DMS114 treated with DMSO at 0.1 percent for 48 hours (cell line): Measurements from ENCODE around the gene VPS37B.
"Not testable (repeated sequence)": the region's sequence is repeated elsewhere in the genome, so short reads cannot be mapped to it uniquely, and the experiment has no call there.

Source experiments
- DNase-seq: peaks from one replicate; lab custom pipeline; 2025; ENCODE audit not compliant: unreplicated experiment; lab: John Stamatoyannopoulos, UW

VPS37B gene, protein sequence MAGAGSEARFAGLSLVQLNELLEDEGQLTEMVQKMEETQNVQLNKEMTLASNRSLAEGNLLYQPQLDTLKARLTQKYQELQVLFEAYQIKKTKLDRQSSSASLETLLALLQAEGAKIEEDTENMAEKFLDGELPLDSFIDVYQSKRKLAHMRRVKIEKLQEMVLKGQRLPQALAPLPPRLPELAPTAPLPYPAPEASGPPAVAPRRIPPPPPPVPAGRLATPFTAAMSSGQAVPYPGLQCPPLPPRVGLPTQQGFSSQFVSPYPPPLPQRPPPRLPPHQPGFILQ

DNA sequence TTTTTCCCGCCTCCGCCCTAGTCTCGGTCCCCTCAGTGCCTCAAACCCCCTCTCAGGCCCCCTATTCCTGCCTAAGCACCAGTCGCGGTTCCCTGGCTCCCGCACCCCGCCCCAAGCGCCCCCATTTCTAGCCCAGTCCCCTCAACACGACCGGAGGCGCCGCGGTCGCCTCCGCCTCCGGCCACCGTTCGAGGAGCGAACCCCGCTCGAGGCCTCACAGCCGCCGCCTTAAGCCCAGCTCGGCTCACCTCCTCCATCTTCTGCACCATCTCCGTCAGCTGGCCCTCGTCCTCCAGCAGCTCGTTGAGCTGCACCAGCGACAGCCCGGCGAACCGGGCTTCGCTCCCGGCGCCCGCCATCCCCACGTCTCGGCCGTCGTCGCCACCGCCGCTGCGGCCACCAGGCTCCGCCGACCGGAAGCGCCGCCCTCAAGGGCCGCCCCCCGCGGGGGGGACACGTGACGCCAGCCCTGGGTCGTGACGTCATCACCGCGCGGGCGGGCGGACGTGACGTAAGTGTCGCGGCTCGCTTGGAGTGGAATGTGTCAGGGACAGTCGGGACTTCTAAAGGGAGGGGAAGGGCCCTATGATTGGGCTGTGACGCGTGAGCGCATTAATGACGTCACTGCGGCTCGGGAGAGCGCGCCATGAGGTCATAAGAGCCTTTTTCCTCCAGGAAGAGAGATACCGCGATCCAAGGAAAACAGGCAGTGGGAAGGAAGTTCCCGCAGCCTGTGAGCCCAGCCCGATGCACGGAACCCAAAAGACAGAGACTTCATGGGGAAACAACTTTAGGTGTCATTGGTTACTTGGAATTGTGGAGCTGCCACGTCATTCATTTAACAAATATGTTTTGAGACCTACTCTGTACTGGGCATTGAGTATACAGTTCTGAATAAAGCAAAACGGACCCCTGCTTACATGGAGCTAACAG, at the start of gene VPS37B:
VPS37B (minus strand) TSS at position 421 of the 933 bp plus-strand sequence; CDS start at position 359, 62 bp downstream.
- DNase-seq, result peak; percentile 64

DNA sequence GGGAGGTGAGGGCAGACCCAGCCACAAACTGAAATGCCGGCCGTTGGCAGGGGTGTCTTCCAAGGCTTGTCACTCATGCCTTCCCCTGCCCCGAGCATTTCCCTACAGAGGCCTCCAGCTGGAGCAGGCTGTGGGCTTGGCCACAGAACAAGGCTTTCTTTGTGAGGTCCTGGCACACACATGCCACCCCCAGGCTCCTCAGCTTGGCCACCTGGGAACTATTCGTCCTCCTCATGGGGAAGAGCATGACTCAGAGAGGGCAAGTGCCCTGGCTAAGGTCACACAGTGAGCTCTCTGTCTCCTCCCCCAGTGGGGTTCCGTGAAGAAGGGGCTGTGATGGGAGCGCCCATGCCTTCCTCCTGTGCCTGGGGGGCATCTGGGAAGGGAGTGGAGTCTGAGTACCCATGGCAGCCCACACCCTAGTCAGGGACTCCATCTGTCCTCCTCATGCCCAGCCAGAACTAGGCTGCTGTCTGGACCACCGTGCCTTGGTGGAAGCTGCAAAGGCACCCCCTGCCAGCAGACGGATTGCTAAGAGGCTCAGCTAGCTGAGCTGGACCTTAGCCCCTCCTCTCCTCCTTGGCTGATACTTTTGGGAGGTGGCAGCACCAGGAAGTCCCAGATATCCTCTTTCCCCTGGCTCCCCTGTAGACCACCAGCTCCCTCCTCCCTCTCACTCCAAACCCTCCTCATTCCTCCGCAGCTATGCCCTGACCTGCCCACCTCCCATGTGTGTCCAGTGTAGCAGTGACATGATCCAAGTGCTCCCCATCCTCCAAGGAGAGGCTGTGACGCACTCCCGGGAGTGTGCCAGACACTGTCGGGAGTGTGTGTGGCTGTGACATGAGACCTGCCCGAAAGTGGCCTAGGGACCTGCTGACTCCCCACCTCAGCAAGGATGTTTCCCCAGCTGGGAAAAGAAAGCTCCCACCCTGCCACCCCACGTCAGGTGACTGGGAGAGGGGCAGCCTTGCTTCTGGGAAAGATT, 49.0 kb upstream of the VPS37B start:
- DNase-seq, result no peak

DNA sequence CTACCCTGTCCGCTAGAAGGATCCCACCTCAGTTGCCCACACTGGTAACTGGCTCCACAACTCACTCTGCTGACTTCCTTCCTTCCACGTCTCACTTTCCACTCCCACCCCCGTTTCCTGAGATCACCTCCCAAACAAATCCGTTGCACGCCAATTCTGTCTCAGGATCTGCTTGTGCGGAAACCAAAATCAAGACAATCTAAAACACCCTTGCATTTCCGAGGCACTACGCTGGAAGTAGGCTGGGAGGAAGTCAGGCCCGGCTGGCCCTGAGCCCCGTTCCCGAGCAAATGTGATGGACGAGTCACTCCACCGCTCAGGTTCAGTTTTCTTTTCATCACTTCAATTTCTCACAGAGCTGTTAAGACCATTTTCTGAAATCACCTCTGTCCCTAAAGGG, 47.3 kb upstream of the VPS37B start:
- no peak for DNase-seq

DNA sequence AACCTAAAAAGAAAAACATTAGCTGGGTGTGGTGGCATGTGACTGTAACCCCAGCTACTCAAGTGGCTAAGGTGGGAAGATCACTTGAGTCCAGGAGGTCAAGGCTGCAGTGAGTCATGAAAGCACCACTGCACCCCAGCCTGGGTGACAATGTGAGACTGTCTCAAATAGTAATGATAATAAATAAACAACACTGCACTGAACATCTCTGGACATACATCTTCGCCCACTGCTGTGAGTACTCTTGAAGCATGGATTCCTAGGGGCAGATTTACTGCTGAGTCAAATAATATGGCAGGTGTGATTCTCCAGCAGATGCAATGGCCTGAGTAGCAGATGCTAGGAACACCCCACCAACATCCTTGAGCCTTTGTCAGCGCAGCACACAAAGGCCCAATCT, 46.7 kb upstream of the VPS37B start:
- DNase-seq, result no peak

DNA sequence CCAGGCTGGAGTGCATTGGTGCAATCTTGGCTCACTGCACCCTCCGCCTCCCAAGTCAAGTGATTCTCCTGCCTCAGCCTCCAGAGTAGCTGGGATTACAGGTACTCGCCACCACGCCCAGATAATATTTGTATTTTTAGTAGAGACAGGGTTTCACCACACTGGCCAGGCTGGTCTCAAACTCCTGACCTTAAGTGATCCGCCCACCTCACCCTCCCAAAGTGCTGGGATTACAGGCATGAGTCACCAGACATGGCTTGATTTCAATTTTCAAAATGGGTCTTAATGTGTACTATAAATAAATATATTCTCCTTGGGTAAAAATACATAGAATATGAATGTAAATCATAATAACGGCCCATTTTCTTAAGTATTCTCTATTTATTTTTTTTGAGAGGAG, 45.4 kb upstream of the VPS37B start:
- DNase-seq, result not testable (repeated sequence)

DNA sequence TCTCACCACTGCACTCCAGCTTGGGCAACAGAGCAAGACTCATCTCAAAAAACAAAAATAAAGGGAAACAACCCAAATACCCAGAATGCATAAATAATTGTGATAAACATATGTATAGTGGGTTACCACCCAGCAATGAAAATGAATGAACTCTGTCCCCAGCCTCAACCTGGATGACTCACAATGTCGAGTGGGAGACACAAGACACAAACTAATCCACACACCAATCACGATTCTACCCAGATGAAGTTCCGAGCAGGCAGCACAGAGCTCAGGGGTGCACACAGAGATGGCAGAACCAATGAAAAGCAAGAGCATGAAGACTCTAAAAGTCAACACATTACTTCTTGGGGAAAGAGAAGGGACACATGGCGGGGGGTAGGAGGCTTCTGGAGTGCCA, 43.2 kb upstream of the VPS37B start:
- no peak for DNase-seq

DNA sequence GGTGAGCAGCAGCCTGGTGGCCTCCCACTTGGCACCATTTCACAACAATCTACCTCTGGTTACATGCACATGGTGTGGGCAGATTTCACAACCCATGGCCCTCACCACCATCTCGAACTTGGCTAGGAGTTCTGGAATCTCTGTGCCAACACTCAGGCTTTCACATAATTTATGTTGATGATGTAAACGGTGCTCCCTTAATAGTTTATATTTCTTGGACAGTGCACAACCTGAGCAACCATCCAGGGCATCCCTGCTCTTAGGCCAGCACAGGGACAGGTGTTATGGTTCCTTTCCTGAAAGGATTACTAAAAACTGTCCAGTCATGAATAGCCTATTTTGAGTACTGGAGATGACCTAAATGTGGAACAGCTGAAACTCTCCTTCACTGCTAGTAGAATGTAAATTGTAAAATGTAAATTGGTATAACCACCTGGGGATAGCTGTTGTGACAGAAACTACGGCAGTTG, 41.7 kb upstream of the VPS37B start:
- DNase-seq, result no peak

DNA sequence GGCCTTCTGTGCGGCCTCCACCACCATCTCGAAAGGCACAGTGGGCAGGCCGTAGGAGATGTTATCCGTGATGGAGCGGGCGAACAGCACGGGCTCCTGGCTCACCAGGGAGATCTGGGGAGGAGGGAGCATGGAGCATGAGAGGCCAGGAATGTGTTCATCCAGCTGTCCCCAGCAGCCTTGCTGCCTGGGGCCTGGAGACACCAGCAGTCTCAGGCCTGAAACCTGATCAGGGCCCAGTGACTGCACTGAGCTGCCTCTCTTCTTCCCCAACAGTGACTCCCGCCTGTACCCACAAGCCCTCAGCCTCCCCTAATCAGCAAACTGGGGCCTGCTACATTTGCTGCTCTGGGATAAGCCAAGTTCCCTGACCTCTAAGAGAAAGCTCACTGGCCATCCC, 39.4 kb upstream of the VPS37B start:
- DNase-seq, result no peak

DNA sequence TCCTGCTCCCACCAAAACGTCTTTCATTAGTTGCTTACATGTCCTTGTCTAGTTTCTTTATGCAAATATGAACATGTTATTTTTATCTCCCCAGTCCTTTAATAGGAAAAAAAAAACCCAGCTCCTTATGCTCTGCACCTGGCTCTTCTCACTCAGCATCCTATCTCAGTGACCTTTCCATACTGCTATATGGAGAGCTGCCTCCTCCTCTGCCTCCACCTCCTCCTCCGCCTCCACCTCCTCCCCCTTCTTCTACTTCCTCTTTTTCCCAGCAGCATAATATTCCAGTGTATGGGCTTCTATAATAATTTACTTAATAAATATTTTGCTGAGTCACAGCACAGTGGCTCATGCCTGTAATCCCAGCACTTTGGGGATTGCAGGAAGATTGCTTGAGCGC, 38.8 kb upstream of the VPS37B start:
- DNase-seq, result no peak

DNA sequence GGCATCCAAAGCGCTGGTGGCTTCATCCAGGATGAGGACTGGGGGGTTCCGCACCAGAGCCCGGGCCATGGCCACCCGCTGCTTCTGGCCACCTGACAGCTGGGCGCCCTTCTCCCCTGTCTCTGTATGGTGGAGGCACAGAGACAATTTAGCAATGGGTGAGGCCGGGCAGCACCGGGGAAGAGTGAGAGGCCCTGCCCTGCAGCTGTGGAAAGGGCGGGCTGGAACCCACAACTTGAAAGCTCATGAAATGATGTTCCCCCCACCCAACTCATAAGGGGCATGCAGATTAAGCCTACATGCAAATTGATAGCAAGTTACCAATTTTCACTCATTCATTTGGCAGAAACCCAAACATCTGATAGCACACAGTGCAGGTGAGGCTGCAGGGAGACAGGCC, 36.3 kb upstream of the VPS37B start:
- no peak for DNase-seq

DNA sequence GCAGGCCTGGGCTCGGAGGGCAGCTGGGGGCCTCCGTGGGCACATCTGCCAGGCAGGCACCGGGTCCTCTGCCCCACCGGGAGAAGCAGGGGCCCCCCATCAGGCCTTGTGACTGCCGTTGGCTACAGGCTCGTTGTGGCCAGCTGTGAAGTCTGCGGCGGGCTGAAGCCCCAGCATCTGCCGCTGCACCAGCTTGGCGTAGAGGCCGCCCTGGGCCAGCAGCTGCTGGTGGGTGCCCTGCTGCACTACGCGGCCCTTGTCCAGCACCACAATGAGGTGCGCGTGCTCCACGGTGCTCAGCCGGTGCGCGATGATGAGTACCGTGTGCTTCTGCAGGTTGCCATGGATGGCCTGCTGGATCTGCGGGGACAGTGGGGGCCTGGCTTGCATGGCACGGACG, 33.9 kb upstream of the VPS37B start:
- no peak for DNase-seq

DNA sequence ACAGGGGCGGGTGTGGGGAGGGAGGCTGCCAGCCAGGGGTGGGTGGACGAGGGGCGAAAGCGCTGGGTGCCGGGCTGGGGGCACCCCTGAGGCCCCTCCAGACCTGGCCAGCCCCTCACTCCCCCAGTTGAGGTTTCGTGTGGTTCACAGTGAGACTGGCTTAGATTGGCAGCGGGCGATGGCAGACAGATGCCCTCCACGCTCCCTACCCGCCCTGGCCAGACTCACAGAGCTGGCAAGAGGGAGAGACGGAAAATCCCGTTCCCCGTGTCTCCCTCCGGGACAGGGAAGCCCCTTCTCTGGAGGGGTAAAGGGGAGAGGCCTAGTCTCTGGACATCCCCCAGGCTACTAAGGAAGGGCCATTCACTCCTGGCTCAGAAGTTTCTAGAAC, 33.2 kb upstream of the VPS37B start:
- DNase-seq, result no peak

DNA sequence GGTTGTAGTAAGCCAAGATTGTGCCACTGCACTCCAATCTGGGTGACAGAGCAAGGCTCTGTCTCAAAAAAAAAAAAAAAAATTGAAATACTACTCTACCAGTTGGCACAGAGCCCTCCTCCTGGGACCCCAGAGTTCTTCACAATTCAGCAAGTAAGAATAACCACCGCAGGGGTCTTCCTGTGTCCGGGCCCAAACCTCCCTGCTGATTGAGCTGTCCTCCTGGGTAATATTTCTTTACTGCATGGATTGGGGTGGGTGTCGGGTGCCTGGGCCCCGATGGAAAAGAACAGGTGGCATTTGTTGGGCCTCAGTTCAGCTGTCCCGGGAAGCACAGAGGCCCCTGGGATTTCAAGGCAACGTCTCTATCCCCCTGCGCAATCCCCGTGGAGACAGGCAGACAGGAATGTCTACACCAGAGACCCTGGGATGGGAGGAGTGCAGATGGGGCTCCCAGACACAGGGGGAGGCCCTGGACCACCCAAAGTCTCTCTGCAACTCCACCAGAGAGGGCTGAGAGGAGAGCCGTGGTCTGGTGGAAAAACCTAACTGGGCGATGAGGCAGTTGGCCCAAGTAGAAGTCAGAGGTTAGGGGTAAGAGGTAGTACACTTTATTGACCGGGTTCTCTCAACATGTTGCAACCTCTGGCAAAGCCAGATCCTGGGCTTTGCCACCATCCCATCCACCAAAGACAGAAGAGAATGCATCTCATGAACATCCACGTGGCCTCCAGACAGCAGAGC, 32.7 kb upstream of the VPS37B start:
- DNase-seq, result no peak

DNA sequence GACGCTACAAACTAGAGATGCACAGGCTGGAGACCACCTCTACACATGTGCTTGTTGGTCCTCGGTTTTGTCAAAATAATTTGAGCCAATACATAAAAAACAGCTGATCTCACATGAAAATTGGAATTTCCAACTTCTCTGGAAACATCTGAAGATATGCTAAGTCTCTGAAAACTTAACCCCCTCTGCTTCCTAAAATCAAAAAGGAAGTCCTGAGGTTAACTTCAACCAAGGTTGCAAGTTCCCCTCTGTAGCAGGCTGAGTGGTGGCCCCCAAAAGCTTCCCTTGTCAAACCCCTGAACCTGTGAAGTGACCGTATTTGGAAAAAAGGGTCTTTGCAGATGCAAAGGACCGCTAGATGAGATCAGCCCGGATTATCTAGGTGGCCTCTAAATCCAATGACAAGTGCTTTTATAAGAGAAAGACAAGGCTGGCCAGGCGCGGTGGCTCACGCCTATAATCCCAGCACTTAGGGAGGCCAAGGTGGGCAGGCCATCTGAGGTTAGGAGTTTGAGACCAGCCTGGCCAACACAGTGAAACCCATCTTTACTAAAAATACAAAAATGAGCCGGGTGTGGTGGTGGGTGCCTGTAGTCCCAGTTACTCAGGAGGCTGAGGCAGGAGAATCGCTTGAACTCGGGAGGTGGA, 32.0 kb upstream of the VPS37B start:
- DNase-seq, result no peak

DNA sequence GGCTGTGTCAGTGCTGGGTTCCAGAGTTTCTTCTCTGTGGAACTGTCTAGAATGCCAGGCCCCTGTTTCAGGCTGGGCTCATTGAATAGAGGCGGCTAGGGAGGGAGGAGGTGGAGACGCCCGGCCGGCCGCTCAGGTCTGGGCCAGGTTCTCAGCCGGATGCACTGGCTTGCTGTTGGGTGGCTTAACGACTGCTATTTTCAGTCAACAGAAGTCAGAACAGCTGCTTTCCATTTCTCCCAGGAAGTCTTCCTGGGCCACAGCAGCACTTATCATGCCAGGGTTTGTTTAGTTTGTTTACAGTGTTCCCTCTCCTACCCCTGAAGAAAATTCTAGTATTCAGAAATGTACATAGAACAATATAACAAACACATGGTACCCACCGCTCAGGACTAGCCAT, 26.0 kb upstream of the VPS37B start:
- DNase-seq, result no peak

DNA sequence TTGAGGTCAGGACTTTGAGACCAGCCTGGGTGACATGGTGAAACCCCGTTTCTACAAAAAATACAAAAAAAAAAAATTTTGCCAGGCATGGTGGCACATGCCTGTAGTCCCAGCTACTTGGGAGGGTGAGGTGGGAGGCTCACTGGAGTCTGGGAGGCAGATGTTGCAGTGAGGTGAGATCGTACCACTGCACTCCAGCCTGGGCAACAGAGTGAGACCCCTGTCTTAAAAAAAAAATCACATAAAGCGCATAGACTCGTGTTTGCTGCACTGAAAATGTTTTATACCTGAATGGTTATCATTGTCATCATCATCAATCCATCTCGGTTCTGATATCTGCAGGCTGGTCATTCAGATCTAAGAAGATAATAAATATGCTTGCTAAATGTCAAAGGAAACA, 24.8 kb upstream of the VPS37B start:
- DNase-seq, result no peak

DNA sequence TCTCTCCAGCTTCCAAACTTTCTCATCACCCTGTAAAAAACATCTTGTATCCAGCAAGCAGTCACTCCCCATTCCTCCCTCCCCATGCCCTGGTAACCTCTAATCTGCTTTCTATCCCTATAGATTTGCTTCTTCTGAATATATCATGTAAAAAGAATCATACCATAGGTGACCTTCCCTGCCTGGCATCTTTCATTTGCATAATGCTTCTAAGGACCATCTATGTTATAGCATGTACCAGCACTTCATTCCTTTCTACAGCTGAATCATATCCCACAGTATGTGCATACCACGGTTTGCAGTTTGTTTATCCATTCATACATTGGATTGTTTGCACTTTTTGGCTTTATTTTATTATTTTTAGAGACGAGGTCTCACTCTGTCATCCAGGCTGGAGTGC, 22.9 kb upstream of the VPS37B start:
- DNase-seq, result no peak

DNA sequence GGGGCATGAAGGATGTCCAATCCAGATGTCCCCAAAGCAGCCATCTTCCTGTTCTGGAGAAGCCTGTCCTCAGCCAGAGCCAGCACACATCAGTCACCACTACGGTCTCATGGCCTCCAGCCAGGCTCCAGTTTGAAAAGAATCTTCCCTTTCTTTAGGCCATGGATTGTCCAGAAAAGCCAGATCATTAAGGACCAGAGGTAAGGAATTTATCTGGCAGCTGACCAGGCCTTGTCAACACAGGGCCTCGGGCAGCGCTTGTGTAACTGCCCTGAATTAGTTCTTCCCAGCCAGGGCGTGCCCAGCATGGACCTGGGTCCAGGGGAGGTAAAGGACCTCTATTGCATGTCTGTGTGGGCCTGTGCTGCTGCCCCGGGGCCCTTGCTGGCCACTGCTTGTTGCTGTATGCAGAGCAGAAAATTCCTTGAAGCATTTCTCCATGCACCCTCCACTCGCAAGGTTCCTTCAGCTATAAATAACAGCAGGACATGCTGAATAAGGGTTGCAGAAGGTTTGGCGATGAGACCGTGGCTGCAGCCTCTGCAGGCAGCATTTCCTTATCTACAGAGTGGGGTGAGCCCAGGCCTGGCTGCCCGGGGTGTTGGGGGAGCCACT, 21.7 kb upstream of the VPS37B start:
- no peak for DNase-seq
